ENCODE measurements around the gene WDR33.

The WDR33 gene

DNA sequence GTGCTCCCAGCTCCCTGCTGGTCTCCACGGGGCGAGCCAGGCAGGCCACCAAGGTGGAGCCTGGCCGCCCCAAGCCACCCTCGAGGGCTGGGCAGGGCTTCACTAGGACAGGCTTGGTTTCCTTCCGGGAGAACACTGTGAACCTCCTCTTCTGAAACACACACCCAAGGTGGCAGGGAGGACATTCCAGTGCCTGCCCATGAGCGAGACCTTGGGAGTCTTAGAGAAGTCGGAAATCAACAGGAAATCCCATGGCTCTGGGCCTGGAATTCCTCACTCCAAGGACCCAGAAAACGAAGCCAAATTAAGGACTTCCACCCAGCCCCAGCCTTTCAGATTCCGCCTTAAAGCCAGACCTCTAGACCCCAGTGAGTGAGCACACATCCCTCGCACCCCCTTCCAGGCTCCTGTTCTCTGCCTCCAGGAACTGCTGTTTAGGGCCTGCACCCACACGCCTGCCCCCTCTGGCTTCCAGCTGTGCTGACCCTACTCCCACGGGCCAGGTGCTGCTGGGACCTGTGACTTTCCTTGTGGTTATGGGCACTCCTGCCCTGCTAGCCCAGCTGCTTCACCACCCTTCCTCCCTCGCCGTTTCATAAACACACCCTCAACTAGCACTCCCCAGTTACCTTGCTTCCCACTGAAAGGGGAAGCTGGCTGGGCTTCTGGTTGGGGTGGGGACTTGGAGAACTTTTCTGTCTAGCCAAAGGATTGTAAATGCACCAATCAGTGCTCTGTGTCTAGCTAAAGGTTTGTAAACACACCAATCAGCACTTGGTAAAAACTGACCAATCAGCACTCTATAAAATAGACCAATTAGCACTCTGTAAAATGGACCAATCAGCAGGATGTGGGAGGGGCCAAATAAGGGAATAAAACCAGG lies 151.3 kb downstream of the WDR33 start:
- Histone ChIP-seq H3K27me3 (ENCODE audit: control insufficient read depth, insufficient read depth, low read length) (peaks cover 17% of the 10 kb centered on the region), H3K4me1 (ENCODE audit: control insufficient read depth, insufficient read depth, low read length) (no peaks in the 10 kb centered on the region), H3K9me3 (ENCODE audit: control insufficient read depth, insufficient read depth, low read length) (no peaks in the 10 kb centered on the region), H3K36me3 (ENCODE audit: control insufficient read depth, insufficient read depth, low read length) (no peaks in the 10 kb centered on the region), H3K27ac (ENCODE audit: low read depth, low read length) (no peak overlapping the region), H3K9ac (ENCODE audit: low read depth, low read length) (no peak overlapping the region), H3K4me3 (ENCODE audit: low read depth, low read length) (no peak overlapping the region)

DNA sequence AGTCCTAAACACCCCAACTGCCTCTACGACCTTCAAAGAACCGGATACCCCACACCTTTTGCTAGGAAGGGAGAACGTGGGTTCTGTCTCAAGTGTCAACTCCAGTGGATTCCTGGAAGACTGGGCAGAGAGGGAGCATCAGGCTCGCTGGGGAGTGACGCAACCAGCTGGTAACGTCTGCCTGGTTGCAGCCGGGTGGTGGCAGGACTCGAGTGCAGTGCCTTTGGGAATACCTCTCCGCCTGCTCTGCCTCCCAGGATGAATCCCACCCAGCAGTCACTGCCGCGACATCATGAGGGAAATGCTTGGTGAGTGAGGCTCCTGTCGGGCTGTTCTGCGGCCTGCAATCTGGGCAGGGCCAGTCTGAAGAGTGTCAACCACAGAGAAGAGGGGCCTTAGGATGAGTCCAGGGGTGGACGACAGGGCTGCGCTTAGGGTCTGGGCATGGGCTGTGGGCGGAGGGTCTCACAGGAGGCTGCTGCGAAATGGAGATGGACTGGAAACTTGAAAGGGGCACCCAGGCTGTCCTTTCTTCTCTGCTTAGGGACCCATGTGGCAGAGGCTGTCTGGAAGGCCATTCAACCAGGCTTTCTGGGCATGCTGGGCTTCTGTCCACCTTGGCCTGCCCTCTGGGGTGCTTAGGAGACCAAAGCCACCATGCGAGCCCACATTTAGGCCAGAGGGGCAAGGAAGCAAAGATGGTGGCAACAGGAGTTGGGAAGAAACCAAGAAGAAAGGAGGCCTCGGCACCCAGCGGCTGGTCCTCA lies 152.1 kb downstream of the WDR33 start:
- H3K27me3 ChIP-seq (ENCODE audit: control insufficient read depth, insufficient read depth, low read length): peaks cover 11% of the 10 kb centered on the region
- H3K9ac ChIP-seq (ENCODE audit: low read depth, low read length): no peak overlapping the region
- H3K9me3 ChIP-seq (ENCODE audit: control insufficient read depth, insufficient read depth, low read length): no peaks in the 10 kb centered on the region
- no peak overlapping the region for H3K27ac ChIP-seq (ENCODE audit: low read depth, low read length)
- H3K36me3 ChIP-seq (ENCODE audit: control insufficient read depth, insufficient read depth, low read length): no peaks in the 10 kb centered on the region
- no peak overlapping the region for H3K4me3 ChIP-seq (ENCODE audit: low read depth, low read length)
- H3K4me1 ChIP-seq (ENCODE audit: control insufficient read depth, insufficient read depth, low read length): no peaks in the 10 kb centered on the region

DNA sequence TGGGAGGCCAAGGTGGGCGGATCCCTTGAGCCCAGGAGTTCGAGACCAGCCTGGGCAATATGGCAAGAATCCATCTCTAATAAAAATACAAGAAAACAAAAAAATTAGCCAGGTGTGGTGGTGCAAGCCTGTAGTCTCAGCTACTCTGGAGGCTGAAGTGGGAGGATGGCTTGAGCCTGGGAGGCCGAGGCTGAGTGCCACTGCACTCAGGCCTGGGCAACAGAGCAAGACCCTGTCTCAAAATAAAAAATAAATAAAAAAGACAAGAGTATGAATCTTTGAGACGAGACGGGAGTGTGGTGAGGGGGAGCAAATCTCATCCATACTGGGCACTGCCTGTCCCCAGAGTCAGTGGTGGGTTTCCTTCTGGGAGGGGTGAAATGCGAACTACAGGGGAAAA lies 152.8 kb downstream of the WDR33 start:
- Histone ChIP-seq H3K4me1 (ENCODE audit: control insufficient read depth, insufficient read depth, low read length) (no peaks in the 10 kb centered on the region), H3K27ac (ENCODE audit: low read depth, low read length) (no peak overlapping the region), H3K36me3 (ENCODE audit: control insufficient read depth, insufficient read depth, low read length) (no peaks in the 10 kb centered on the region), H3K27me3 (ENCODE audit: control insufficient read depth, insufficient read depth, low read length) (peaks cover 5% of the 10 kb centered on the region; the same call in 1 of the 2 replicates), H3K9ac (ENCODE audit: low read depth, low read length) (no peak overlapping the region), H3K4me3 (ENCODE audit: low read depth, low read length) (no peak overlapping the region), H3K9me3 (ENCODE audit: control insufficient read depth, insufficient read depth, low read length) (no peaks in the 10 kb centered on the region)

DNA sequence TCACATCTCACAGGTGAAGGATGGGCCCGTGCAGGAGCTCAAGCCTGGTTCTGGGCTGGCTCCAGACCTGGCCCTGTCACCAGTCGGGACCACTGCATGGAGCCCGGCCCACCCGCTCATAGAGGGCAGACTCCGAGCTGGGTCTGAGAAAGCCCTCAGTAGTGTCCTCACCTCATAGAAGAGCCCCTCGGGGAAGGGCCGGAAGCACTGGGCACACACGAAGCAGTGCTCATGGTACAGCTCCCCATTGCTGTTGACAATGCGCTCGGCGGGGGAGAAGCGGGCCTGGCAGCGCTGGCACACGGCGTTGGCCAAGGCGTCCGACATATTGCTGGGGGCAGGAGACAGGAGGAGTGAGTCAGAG lies 153.8 kb downstream of the WDR33 start:
- Histone ChIP-seq H3K27me3 (ENCODE audit: control insufficient read depth, insufficient read depth, low read length) (no peaks in the 10 kb centered on the region), H3K9me3 (ENCODE audit: control insufficient read depth, insufficient read depth, low read length) (no peaks in the 10 kb centered on the region), H3K27ac (ENCODE audit: low read depth, low read length) (no peak overlapping the region), H3K4me3 (ENCODE audit: low read depth, low read length) (no peak overlapping the region), H3K9ac (ENCODE audit: low read depth, low read length) (no peak overlapping the region), H3K36me3 (ENCODE audit: control insufficient read depth, insufficient read depth, low read length) (no peaks in the 10 kb centered on the region), H3K4me1 (ENCODE audit: control insufficient read depth, insufficient read depth, low read length) (no peaks in the 10 kb centered on the region)

DNA sequence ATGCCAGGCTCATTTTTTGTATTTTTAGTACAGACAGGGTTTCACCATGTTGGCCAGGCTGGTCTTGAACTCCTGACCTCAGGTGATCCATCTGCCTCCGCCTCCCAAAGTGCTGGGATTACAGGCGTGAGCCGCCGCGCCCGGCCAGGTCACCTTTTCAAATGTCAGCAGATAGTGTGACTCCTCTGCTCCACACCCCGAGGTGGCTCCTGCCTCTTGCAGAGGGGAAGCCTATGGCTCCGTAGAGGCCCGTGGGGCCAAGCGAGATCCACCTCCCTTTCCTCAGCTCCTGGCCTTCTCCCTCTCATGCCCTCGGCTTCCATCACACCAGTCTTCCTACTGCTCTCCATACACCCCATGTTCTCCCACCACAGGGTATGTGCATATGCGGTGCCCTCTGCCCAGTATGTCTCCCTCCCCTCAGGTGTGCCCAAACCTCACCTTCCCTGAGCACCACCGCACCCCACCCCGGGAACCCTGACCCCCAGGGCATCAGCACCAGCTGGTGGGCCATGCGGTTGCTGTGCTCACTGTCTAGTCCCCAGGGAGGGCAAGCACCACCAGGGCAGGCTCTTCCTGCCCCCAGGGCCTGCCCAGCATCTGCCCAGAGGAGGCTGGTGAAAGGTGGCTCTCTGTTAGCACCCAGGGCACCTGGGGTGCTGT lies 154.3 kb downstream of the WDR33 start:
- Histone ChIP-seq H3K27me3 (ENCODE audit: control insufficient read depth, insufficient read depth, low read length) (no peaks in the 10 kb centered on the region), H3K4me1 (ENCODE audit: control insufficient read depth, insufficient read depth, low read length) (no peaks in the 10 kb centered on the region), H3K27ac (ENCODE audit: low read depth, low read length) (no peak overlapping the region), H3K9ac (ENCODE audit: low read depth, low read length) (no peak overlapping the region), H3K4me3 (ENCODE audit: low read depth, low read length) (no peak overlapping the region), H3K9me3 (ENCODE audit: control insufficient read depth, insufficient read depth, low read length) (no peaks in the 10 kb centered on the region), H3K36me3 (ENCODE audit: control insufficient read depth, insufficient read depth, low read length) (no peaks in the 10 kb centered on the region)

DNA sequence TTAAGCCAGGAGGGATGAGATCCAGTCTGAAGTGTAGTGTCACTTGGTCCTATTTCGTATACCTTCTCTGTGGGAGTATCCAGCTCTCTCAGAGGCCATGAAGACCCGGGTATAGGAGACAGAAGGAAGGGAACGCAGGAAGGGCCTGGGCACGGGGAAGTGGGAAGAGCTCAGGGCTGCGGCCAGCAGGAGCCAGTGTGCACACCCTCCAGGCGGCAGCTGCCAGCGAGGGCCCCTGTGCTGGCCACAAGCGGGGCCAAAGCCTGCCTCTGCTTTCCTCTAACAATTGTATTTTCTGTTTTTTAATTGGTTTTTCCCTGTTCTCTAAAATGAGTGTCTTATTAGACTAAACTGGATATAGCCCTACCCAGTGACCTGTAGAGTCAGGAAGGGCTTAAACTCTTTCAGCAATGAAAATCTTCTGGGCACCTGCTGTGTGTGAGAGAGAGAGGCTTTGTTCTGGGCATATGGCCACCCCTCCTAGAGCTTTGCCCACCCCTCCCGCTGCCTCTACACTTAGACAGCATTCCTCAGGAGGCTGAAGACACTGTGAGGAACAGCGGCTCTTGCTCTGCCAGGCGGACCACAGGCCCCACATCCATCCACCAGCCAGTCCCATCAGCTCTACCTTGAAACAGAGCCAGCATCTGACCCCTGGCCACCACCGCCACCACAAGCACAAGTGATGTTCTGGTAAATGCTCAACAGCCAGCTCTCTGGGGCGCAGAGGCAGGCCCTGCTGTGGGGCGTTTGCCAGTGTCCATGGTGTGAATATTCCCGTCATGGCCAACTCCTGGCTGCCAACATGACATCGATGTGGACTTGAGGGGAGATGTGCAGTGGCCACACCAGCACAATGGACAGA lies 155.5 kb downstream of the WDR33 start:
- Histone ChIP-seq H3K4me3 (ENCODE audit: low read depth, low read length) (no peak overlapping the region), H3K9ac (ENCODE audit: low read depth, low read length) (no peak overlapping the region), H3K27ac (ENCODE audit: low read depth, low read length) (no peak overlapping the region), H3K27me3 (ENCODE audit: control insufficient read depth, insufficient read depth, low read length) (no peaks in the 10 kb centered on the region), H3K4me1 (ENCODE audit: control insufficient read depth, insufficient read depth, low read length) (no peaks in the 10 kb centered on the region), H3K36me3 (ENCODE audit: control insufficient read depth, insufficient read depth, low read length) (no peaks in the 10 kb centered on the region), H3K9me3 (ENCODE audit: control insufficient read depth, insufficient read depth, low read length) (no peaks in the 10 kb centered on the region)

DNA sequence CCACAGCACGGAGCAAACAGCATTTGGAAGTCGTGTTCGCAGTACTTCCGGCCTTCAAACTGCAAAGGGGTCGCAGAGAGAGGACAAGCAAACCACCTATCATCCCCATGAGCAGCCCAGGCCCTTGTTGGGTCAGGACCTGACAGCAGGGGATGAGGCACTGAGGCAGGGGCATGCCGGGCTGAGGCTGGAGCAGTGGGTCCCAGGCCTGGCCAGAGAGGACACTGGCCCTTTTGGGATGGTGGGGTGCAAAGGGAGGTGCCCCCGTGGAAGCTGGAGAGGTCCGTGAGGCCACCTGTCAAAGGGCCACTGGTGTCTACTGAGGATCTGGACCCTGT lies 156.2 kb downstream of the WDR33 start:
- H3K27me3 ChIP-seq (ENCODE audit: control insufficient read depth, insufficient read depth, low read length): no peaks in the 10 kb centered on the region

DNA sequence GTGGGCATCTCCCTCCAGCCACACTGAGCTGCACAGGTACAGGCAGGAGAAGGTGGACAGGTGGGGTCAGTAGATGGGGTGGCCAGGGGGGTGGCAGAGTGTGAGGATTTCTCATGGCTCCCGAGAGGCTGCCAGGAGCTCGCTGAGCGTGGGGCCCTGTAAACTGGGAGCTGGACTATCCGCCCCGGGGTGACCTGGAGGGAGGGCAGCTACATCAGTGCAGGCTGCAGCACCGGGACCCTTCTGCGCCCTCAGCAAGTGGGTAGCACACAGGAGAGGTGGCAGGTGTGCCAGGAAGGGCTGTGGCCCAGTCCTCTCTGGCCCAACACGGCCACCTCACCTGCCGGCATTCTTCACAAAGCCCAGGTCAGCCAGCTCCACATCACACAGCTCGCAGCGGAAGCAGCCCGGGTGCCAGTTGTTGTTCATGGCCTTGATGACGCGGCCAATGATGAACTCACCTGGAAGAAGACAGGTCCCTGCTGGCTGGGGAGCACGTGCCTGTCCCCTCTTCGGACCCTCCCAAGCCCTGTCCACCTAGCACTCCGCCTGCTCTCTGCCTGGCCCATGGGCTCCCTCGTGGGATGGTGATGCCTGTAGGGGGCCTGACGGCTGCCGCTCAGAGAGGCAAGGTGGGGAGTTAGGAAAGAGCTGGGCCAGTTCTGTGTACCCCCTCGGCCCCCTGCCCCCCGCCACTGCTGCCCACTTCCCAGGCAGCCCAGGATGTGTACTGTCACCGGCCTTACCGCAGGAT lies 156.7 kb downstream of the WDR33 start:
- Histone ChIP-seq H3K4me3 (ENCODE audit: low read depth, low read length) (no peak overlapping the region), H3K36me3 (ENCODE audit: control insufficient read depth, insufficient read depth, low read length) (no peaks in the 10 kb centered on the region), H3K9me3 (ENCODE audit: control insufficient read depth, insufficient read depth, low read length) (no peaks in the 10 kb centered on the region), H3K4me1 (ENCODE audit: control insufficient read depth, insufficient read depth, low read length) (no peaks in the 10 kb centered on the region), H3K27ac (ENCODE audit: low read depth, low read length) (no peak overlapping the region), H3K27me3 (ENCODE audit: control insufficient read depth, insufficient read depth, low read length) (no peaks in the 10 kb centered on the region), H3K9ac (ENCODE audit: low read depth, low read length) (no peak overlapping the region)

More for the DNA sequence above, 156.2 kb downstream of the WDR33 start:
- Histone ChIP-seq H3K27ac (ENCODE audit: low read depth, low read length) (no peak overlapping the region), H3K9ac (ENCODE audit: low read depth, low read length) (no peak overlapping the region), H3K36me3 (ENCODE audit: control insufficient read depth, insufficient read depth, low read length) (no peaks in the 10 kb centered on the region), H3K4me1 (ENCODE audit: control insufficient read depth, insufficient read depth, low read length) (no peaks in the 10 kb centered on the region), H3K4me3 (ENCODE audit: low read depth, low read length) (no peak overlapping the region), H3K9me3 (ENCODE audit: control insufficient read depth, insufficient read depth, low read length) (no peaks in the 10 kb centered on the region)

DNA sequence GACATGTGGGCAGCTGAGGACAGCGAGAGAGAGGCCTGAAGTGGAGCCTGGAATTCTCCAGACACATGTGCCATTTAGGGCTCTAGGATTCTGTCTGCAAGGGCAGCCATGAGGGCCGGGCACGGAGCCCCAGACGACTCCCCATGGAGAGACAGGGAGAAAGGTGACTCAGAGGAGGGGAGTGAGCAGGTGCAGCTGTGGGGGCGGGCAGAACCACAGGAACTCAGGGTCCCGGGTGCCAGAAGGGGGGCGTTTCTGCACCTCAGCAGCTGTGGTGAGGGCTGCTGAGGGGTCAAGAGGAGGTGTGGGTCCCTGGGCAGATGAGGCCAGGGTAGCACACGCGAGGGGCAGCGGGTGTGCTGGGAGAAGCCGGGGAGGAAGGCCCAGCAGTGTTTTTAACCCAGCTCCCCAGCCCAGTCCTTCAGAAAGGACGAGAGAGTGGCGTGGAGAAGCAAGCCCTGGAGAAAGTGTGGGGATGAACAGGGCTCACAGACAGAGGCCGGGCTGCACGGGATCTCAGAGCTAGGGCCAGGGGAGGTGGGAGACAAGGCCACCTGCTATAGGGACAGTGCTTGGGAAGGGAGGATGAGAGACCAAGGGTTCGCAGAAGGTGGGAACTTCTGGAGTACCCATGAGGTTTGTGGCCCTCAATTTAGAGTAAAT lies 157.4 kb downstream of the WDR33 start:
- H3K27ac ChIP-seq (ENCODE audit: low read depth, low read length): no peak overlapping the region

More for the DNA sequence above, 157.4 kb downstream of the WDR33 start:
- Histone ChIP-seq H3K9ac (ENCODE audit: low read depth, low read length) (no peak overlapping the region), H3K4me3 (ENCODE audit: low read depth, low read length) (no peak overlapping the region), H3K4me1 (ENCODE audit: control insufficient read depth, insufficient read depth, low read length) (no peaks in the 10 kb centered on the region), H3K9me3 (ENCODE audit: control insufficient read depth, insufficient read depth, low read length) (no peaks in the 10 kb centered on the region), H3K36me3 (ENCODE audit: control insufficient read depth, insufficient read depth, low read length) (no peaks in the 10 kb centered on the region), H3K27me3 (ENCODE audit: control insufficient read depth, insufficient read depth, low read length) (no peaks in the 10 kb centered on the region)

All from HUES48 (cell line).